MM.1S (cell line): ENCODE results near the gene NLRP11.

Experiments used
- DNase-seq: peaks from one replicate; pipeline ENCODE4 v3.0.0-alpha.2; 2015
- H2AFZ ChIP-seq: fragments of 300-600 bp; sonication (generic); 2 replicates; pipeline ENCODE4 v1.6.0; 2016; ENCODE audit warnings: antibody characterized with exemption, low read length
- H3F3A ChIP-seq: fragments of 300-600 bp; sonication (generic); 2 replicates; pipeline ENCODE4 v1.6.1; 2016; ENCODE audit warnings: mild to moderate bottlenecking, antibody characterized with exemption, low read length, moderate library complexity, mixed read lengths; ENCODE audit not compliant: insufficient read depth
- H3K27ac ChIP-seq: fragments of 300-600 bp; sonication (generic); 2 replicates; pipeline ENCODE4 v1.5.1; 2016; ENCODE audit warnings: mild to moderate bottlenecking, low read length
- H3K27me3 ChIP-seq: fragments of 300-600 bp; sonication (generic); replicated peaks from 2 replicates; pipeline ENCODE4 v1.6.0; 2016; ENCODE audit warnings: low read length; ENCODE audit not compliant: insufficient read depth
- H3K36me3 ChIP-seq: fragments of 300-600 bp; sonication (generic); replicated peaks from 2 replicates; pipeline ENCODE4 v1.6.1; 2016; ENCODE audit warnings: mild to moderate bottlenecking, low read length, mixed read lengths; ENCODE audit not compliant: insufficient read depth
- H3K4me1 ChIP-seq: fragments of 300-600 bp; sonication (generic); 2 replicates; pipeline ENCODE4 v1.6.1; 2016; ENCODE audit warnings: low read length, mixed read lengths
- H3K4me2 ChIP-seq: fragments of 300-600 bp; sonication (generic); 2 replicates; pipeline ENCODE4 v1.6.0; 2016; ENCODE audit warnings: low read depth, low read length
- H3K4me3 ChIP-seq: fragments of 300-600 bp; sonication (generic); 2 replicates; pipeline ENCODE4 v1.5.1; 2016; ENCODE audit warnings: low read length, mixed read lengths
- H3K79me2 ChIP-seq: fragments of 300-600 bp; sonication (generic); 2 replicates; pipeline ENCODE4 v1.6.1; 2016; ENCODE audit warnings: mixed run types, low read length, mixed read lengths
- H3K9ac ChIP-seq: fragments of 300-600 bp; sonication (generic); 2 replicates; pipeline ENCODE4 v1.6.1; 2016; ENCODE audit warnings: low read length, mixed read lengths
- H3K9me2 ChIP-seq: fragments of 300-600 bp; sonication (generic); replicated peaks from 2 replicates; pipeline ENCODE4 v1.6.1; 2016; ENCODE audit warnings: mild to moderate bottlenecking, low read length, mixed read lengths; ENCODE audit not compliant: insufficient read depth
- H3K9me3 ChIP-seq: fragments of 300-600 bp; sonication (generic); replicated peaks from 2 replicates; pipeline ENCODE4 v1.6.1; 2016; ENCODE audit warnings: mild to moderate bottlenecking, low read length, mixed read lengths; ENCODE audit not compliant: insufficient read depth
- H4K20me1 ChIP-seq: fragments of 300-600 bp; sonication (generic); 2 replicates; pipeline ENCODE4 v1.6.1; 2016; ENCODE audit warnings: mild to moderate bottlenecking, low read length, moderate library complexity, mixed read lengths; ENCODE audit not compliant: insufficient read depth
- EZH2 ChIP-seq: fragments of 300-600 bp; sonication (generic); optimal IDR thresholded peaks from 2 replicates; pipeline ENCODE3; 2017; ENCODE audit warnings: low read depth, mild to moderate bottlenecking, antibody characterized with exemption, low read length, mixed read lengths
- EZH2phosphoT487 ChIP-seq: fragments of 300-600 bp; sonication (generic); IDR thresholded peaks from 2 replicates; pipeline ENCODE4 v1.6.1; 2018; ENCODE audit warnings: antibody characterized with exemption, low read length
- TF ChIP-seq, protein P1 (sequence below): fragments of 300-600 bp; sonication (generic); IDR thresholded peaks from 2 replicates; pipeline ENCODE4 v1.5.1; 2016; ENCODE audit warnings: antibody characterized with exemption, low read length, mixed read lengths

Gene NLRP11

DNA sequence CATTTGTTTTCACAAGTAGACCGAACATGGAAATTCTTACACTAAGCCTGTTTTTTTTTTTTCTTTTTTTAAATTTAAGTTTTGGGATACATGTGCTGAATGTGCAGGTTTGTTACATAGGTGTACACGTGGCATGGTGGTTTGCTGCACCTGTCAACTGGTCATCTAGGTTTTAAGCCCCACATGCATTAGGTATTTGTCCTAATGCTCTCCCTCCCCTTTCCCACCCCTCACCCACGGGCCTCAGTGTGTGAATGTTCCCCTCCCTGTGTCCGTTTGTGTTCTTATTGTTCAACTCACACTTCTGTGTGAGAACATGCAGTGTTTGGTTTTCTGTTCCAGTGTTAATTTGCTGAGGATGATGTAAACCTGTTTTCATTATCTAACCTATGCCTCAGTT lies 7.1 kb upstream of the NLRP11 start:
- TF ChIP-seq EZH2phosphoT487 (no peak), EZH2 (no peak)
- TF ChIP-seq, protein P1, sequence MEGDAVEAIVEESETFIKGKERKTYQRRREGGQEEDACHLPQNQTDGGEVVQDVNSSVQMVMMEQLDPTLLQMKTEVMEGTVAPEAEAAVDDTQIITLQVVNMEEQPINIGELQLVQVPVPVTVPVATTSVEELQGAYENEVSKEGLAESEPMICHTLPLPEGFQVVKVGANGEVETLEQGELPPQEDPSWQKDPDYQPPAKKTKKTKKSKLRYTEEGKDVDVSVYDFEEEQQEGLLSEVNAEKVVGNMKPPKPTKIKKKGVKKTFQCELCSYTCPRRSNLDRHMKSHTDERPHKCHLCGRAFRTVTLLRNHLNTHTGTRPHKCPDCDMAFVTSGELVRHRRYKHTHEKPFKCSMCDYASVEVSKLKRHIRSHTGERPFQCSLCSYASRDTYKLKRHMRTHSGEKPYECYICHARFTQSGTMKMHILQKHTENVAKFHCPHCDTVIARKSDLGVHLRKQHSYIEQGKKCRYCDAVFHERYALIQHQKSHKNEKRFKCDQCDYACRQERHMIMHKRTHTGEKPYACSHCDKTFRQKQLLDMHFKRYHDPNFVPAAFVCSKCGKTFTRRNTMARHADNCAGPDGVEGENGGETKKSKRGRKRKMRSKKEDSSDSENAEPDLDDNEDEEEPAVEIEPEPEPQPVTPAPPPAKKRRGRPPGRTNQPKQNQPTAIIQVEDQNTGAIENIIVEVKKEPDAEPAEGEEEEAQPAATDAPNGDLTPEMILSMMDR: no peak
- H3K36me3 ChIP-seq: no peaks in the 10 kb centered on the region
- peak; percentile 77 for DNase-seq
- peaks cover 24% of the 10 kb centered on the region for H3K4me1 ChIP-seq
- peak overlapping the region; percentile 96 for H3K27ac ChIP-seq
- H3K79me2 ChIP-seq: no peaks in the 10 kb centered on the region
- no peaks in the 10 kb centered on the region for H3K27me3 ChIP-seq
- H3K4me3 ChIP-seq: 0 out of 2 replicates have a peak overlapping the region, but pooled peaks have one; percentile 19
- peak overlapping the region; percentile 46; the same call in 1 of the 2 replicates for H3K4me2 ChIP-seq
- H3F3A ChIP-seq: peaks cover 28% of the 10 kb centered on the region
- peak overlapping the region; percentile 50; the same call in 1 of the 2 replicates for H2AFZ ChIP-seq
- H4K20me1 ChIP-seq: no peaks in the 10 kb centered on the region
- no peaks in the 10 kb centered on the region for H3K9me3 ChIP-seq
- peak overlapping the region; percentile 67 for H3K9ac ChIP-seq
- H3K9me2 ChIP-seq: no peaks in the 10 kb centered on the region

DNA sequence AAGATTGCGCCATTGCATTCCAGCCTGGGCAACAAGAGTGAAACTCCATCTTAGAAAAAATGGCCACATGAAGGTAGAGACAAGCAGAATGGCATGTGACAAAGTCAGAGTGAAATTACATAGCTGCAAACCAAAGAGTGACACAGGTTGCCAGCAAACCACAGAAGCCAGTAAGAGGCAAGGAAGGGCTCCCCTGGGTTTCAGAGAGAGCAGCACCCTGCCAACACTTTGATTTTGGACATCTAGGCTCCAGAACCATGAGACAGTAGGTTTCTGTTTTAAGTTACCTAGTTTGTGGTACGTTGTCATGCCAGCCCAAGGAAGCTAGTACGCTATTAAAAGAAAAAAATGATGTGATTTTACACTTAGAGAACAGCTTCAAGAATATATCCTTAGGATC lies 6.5 kb upstream of the NLRP11 start:
- H3K4me2 ChIP-seq: peak overlapping the region; percentile 46; the same call in 1 of the 2 replicates
- H3K9ac ChIP-seq: peak overlapping the region; percentile 67
- H3K27me3 ChIP-seq: no peaks in the 10 kb centered on the region
- H3K9me2 ChIP-seq: no peaks in the 10 kb centered on the region
- no peaks in the 10 kb centered on the region; the same call in 1 of the 2 replicates for H3K36me3 ChIP-seq
- H2AFZ ChIP-seq: no peak overlapping the region
- peak overlapping the region; percentile 96 for H3K27ac ChIP-seq
- DNase-seq: peak; percentile 92
- H3F3A ChIP-seq: peaks cover 32% of the 10 kb centered on the region
- H4K20me1 ChIP-seq: no peaks in the 10 kb centered on the region
- H3K4me1 ChIP-seq: peaks cover 26% of the 10 kb centered on the region
- TF ChIP-seq EZH2phosphoT487 (no peak), EZH2 (no peak)
- TF ChIP-seq, protein P1: no peak
- 0 out of 2 replicates have a peak overlapping the region, but pooled peaks have one; percentile 19 for H3K4me3 ChIP-seq
- H3K9me3 ChIP-seq: no peaks in the 10 kb centered on the region
- no peaks in the 10 kb centered on the region for H3K79me2 ChIP-seq

DNA sequence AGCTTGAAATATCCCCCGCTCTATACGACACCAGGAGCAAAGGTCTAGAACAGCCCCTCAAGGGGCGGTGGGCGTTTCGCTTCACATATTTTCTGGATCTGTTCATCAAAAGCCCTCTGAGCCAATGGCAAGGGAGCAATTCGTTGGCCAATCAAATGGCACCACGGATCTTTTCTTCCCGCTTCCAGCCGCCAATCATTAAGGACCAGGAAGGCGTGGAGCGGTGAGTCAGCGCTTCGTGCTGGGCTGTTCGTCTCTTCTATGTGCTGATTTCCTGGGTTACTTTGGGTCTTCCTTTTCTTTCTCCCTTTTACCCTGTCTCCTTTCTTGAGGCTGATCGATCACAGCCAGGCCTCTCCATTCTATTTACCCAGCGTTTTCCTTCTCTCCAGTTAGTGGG lies 4.5 kb upstream of the NLRP11 start, which contains the start of gene NLRP4:
Gene NLRP4, plus strand, starts transcription at position 201 of the 400 bp plus-strand sequence. CDS start 15,541 bp downstream, outside the sequence.
- Histone ChIP-seq H3K27me3 (no peaks in the 10 kb centered on the region), H3K9me3 (no peaks in the 10 kb centered on the region), H3K4me2 (no peak within 1 kb of the TSS), H3K4me1 (peaks cover 26% of the 10 kb centered on the region), H3F3A (peaks cover 32% of the 10 kb centered on the region), H3K27ac (no peak within 1 kb of the TSS), H3K9me2 (no peaks in the 10 kb centered on the region), H2AFZ (no peak within 1 kb of the TSS), H3K9ac (no peak within 1 kb of the TSS), H3K36me3 (no peaks in the 10 kb centered on the region; the same call in 1 of the 2 replicates), H3K4me3 (no peak within 1 kb of the TSS), H4K20me1 (no peaks in the 10 kb centered on the region), H3K79me2 (no peaks in the 10 kb centered on the region)
- no peak for DNase-seq
- TF ChIP-seq EZH2 (no peak), EZH2phosphoT487 (no peak)
- TF ChIP-seq, protein P1: no peak
